Measurements from ENCODE around the gene MOB2.
"Not testable (repeated sequence)": the region's sequence is repeated elsewhere in the genome, so short reads cannot be mapped to it uniquely, and the experiment has no call there.

Gene MOB2

GRCh38 chr11:1440066-1440465 lies 46.5 kb downstream of the MOB2 start:
- no peak for DNase-seq (ENCODE audit: low spot score)

- no peak for DNase-seq (ENCODE audit: low spot score)
Observed at GRCh38 chr11:1439341-1439740, 47.2 kb downstream of the MOB2 start.

GRCh38 chr11:1438967-1439330 lies 47.6 kb downstream of the MOB2 start:
- no peak for DNase-seq (ENCODE audit: low spot score)

- DNase-seq (ENCODE audit: low spot score), result no peak
Observed at GRCh38 chr11:1438261-1438966, 48.2 kb downstream of the MOB2 start.

GRCh38 chr11:1437500-1437899 lies 49.1 kb downstream of the MOB2 start:
- no peak for DNase-seq (ENCODE audit: low spot score)

GRCh38 chr11:1436468-1437039 lies 50.0 kb downstream of the MOB2 start:
- DNase-seq (ENCODE audit: low spot score), result no peak

- DNase-seq (ENCODE audit: low spot score), result no peak
Observed at GRCh38 chr11:1435820-1436467, 50.6 kb downstream of the MOB2 start.

GRCh38 chr11:1435479-1435819 lies 51.1 kb downstream of the MOB2 start:
- not testable (repeated sequence) for DNase-seq (ENCODE audit: low spot score)

GRCh38 chr11:1433977-1434640 lies 52.5 kb downstream of the MOB2 start:
- no peak for DNase-seq (ENCODE audit: low spot score)

- no peak for DNase-seq (ENCODE audit: low spot score)
Observed at GRCh38 chr11:1433568-1433967, 53.0 kb downstream of the MOB2 start.

- DNase-seq (ENCODE audit: low spot score), result no peak
Observed at GRCh38 chr11:1428762-1429316, 57.7 kb downstream of the MOB2 start.

GRCh38 chr11:1425439-1425838 lies 61.1 kb downstream of the MOB2 start:
- no peak for DNase-seq (ENCODE audit: low spot score)

- DNase-seq (ENCODE audit: low spot score), result no peak
Observed at GRCh38 chr11:1425006-1425405, 61.6 kb downstream of the MOB2 start.

- DNase-seq (ENCODE audit: low spot score), result not testable (repeated sequence)
Observed at GRCh38 chr11:1423406-1423805, 63.2 kb downstream of the MOB2 start.

GRCh38 chr11:1422981-1423380 lies 63.6 kb downstream of the MOB2 start:
- no peak for DNase-seq (ENCODE audit: low spot score)

- no peak for DNase-seq (ENCODE audit: low spot score)
Observed at GRCh38 chr11:1422481-1422880, 64.1 kb downstream of the MOB2 start.

- no peak for DNase-seq (ENCODE audit: low spot score)
Observed at GRCh38 chr11:1421291-1421690, 65.3 kb downstream of the MOB2 start.

- DNase-seq (ENCODE audit: low spot score), result no peak
Observed at GRCh38 chr11:1419811-1420210, 66.8 kb downstream of the MOB2 start.
